Stimulated activated CD4-positive, alpha-beta T cell treated with anti-CD3 and anti-CD28 coated beads, Interleukin-4, amount 100 ng/mL, for 24 hours (primary cell): ENCODE results near the gene DYRK1A.

Source experiments
- DNase-seq: peaks from one replicate; pipeline ENCODE4 v3.0.0-alpha.2; 2020

The DYRK1A gene

DNA sequence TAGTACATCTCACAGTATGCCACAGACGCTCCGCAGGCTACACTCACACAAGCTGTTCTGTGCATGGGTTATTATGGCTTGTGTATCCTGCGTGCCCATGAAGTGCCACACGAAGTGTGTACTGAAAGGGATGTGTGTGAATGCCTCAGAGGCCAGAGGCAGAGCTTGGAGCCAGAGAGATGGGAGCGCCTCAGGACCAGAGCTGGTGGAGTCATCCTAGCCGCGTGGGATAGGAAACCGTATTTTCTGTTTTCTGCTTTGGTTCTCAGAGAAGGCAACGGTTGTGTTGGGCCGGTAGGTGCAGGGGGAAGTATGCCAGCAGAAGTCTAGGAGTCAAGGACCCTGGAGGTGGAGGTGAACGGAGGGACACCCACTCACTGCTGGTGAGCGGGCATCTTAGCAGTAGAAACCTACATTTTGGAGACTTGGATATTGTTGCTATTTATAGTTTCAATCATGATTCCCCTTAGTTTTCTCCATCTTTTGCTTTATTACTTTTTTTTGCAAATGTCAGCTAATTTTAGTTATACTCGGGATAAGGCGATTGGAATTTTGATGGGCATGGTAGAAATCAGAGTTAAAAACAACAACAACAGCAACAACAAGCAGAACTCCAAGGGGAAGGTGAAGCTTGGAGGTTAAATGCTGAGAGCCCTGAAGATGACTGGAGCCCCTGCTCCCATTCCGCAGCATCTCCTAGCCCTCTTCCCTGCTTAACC lies 188.2 kb downstream of the DYRK1A start:
- DNase-seq, result no peak

DNA sequence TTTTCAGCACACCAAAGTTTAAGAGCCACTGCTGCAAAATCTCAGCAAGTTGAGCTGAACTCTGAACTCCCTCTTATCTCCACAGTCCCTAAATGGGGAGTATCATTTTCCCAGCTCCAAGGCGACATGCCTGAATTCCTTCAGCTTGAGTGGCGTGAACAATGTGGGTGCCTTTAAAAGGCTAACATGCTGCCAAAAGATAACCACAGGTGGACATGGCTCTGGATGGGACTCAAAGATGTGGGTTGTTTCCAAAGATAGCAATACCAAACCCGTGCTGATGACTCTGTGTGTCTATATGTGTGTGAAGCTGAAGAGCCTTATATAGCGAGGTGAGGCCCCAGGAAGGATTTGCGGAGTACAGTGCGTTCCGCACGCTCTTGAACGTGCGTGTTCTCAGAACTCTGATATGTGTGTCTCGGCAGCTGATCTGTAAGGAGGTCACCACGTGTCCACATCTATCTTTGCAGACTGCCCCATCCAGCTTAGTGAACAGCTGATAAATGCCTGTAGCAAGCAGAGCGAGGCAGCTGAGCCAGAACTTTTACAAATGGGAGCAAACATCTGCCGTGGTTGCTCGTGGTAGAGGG lies 189.2 kb downstream of the DYRK1A start:
- no peak for DNase-seq

- DNase-seq, result no peak
Observed at GRCh38 chr21:37557261-37557950, 190.8 kb downstream of the DYRK1A start.

- no peak for DNase-seq
Observed at GRCh38 chr21:37558676-37559211, 192.2 kb downstream of the DYRK1A start.

- no peak for DNase-seq
Observed at GRCh38 chr21:37560385-37560784, 193.8 kb downstream of the DYRK1A start.

DNA sequence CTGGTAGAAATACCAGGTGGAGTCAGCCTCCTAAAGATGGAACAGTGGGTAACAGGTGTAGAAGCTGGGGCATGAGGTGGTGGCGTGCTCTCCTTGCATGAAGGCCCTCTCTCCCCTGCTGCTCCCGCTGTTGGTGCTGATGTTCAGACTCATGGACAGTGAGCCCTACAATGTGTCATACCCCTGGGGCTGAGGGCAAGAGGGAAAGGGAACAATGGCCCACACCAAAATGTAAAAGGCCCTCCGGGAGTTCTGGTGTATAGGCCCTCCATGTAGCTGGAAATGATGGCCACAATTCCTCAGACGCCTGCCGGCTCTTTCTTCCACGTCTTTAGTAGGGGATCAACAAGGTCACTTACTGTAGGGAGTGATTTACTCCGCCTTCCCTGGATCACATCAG lies 194.9 kb downstream of the DYRK1A start:
- DNase-seq, result no peak

- DNase-seq, result no peak
Observed at GRCh38 chr21:37561941-37562919, 195.7 kb downstream of the DYRK1A start.

GRCh38 chr21:37562920-37563640 lies 196.5 kb downstream of the DYRK1A start:
- DNase-seq, result no peak

GRCh38 chr21:37563641-37564340 lies 197.2 kb downstream of the DYRK1A start:
- DNase-seq, result peak; percentile 91

DNA sequence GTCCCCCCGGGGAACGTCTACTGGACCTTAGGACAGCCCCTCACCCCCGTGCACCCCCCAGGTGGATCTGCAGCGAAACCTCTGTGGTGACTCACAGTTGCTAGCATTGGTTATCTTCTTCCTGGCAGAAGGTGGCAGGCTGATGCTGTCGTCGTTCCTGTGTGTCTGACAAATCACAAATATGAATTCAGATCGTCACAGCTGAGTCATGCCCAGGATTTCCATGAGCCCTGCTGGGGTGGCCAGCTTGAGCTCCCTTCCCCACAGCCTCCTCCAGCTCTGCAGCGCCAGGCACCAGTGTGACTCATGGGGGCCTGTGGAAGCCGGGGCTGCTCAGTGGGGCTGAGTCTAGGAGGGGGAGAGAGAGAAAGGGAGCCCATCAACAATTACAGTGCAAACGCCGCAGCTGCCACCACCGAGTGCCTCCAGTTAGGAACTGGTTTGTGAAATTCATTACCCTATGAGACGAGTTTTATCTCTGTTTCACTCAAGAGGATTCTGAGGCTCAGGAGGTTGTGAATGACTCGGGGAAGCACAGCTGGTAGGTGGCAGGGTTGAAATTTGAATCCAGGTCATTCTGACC lies 197.9 kb downstream of the DYRK1A start:
- DNase-seq, result peak; percentile 93

- DNase-seq, result no peak
Observed at GRCh38 chr21:37564924-37565529, 198.5 kb downstream of the DYRK1A start.

DNA sequence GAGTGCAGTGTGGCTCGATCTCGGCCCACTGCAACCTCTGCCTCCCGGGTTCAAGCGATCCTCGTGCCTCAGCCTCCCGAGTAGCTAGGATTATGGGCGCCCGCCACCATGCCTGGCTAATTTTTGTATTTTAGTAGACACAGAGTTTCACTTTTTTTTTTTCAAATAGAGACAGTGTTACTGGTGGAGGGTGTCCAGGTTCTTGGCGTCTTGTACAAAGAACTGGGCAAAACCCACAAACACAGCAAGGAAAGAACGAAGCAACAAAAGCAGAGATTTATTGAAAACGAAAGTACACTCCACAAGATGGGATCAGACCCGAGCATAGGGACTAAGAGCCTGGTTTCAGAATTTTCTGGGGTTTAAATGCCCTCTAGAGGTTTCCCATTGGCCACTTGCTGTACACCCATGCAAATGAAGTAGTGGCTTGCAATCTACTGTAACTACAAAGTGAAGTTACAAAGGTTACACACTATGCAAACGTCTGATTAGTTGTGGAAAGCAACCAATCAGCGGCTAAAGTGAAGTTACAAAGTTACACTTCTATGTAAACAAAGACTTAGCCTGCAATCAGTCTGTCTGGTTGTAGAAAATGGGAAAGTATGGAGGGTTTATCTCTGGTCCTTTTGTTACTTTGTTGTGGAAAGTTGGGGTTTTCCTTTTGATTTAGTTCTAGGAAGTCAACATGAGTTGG lies 199.1 kb downstream of the DYRK1A start:
- no peak for DNase-seq

- DNase-seq, result no peak
Observed at GRCh38 chr21:37566790-37567615, 200.4 kb downstream of the DYRK1A start.

DNA sequence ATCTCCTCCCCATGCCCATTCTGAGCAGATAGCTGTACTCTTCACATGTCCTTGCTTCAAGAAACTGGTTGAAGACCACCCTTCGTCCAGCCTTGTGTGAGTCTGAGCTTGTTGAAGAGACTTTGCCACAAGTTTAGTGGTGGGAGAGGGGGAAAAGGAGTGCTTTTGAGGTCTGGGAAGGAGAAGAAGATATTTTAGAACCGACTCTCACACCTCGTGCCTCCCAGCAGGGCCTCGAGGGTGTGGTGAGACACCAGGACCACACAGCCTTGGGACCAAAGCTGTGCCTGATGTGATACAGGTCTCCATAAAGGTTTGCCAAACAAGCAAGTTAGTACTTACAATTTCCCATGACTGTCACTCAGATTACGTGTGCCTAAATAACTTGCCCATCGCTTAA lies 201.8 kb downstream of the DYRK1A start:
- no peak for DNase-seq

DNA sequence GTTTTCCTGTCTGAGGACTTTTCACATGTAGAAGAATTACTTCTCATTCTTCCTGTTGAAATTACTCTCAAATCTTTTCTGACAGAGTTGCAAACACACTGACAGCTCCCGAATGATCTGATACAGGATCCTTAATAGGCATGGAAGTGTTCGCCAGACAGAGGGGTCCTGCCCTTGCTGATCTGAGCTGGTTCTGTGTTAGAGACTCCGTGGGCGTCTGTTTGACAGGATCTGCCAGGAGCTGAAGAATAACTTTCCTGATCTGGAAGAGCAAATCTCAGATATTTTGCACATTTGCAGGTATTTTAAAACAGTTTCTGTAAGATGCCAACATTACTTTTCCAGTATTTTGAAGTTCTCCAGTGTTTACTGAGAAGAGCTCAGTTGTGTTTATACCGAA lies 202.3 kb downstream of the DYRK1A start:
- DNase-seq, result no peak

GRCh38 chr21:37571442-37571841 lies 204.9 kb downstream of the DYRK1A start:
- no peak for DNase-seq

DNA sequence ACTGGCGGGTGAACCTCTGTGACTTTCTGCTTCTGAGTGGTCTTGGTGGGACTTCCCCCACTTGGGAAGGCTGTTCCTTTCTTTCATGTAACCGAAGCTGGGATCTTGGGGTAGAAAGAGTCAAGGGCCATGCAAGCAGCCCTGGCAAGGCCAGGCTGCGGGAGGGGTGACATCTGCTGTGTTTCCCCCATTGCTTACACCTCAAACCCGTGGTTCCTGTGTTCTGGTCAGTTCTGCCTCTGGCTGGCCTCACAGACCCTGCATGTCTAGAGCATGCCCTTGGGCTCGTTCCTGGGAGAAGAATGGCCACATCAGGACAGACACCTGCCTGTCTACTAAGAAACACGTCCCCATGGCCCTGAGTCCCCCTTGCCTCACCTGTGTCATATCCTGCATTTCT lies 207.7 kb downstream of the DYRK1A start:
- no peak for DNase-seq

- no peak for DNase-seq
Observed at GRCh38 chr21:37574751-37575150, 208.2 kb downstream of the DYRK1A start.

- DNase-seq, result no peak
Observed at GRCh38 chr21:37575580-37575979, 209.0 kb downstream of the DYRK1A start.
